ENCODE results near the gene SF3A2.
A peak's percentile ranks its signal among the peaks of the same experiment; 100 is the strongest.

The SF3A2 gene

DNA sequence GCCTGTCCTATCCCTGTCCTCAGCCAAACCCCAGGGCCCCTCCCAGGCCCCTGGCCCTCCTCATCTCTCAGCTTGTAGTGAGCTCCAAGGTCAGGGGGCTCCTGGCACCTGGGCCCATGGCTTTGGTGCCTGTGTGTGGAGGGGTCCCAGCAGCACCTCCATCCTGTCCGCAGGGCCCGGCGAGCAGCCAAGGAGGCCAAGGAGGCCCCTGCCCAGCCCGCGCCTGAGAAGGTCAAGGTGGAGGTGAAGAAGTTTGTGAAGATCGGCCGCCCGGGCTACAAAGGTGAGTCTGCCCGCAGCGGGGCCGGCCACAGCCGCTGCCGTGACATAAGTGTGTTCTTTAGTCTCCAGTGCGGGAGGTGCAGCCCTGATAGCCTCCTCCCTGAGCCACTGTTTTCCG, 8.6 kb downstream of the SF3A2 start:
- DNase-seq = no peak
- TF ChIP-seq POLR2A (IDR thresholded peaks at IDR 0.05; ENCODE audit: low read length) (no peak), GATA1 (IDR thresholded peaks at IDR 0.05; ENCODE audit: low read depth, low read length) (no peak)

- TF ChIP-seq GATA1 (IDR thresholded peaks at IDR 0.05; ENCODE audit: low read depth, low read length) (no peak), POLR2A (IDR thresholded peaks at IDR 0.05; ENCODE audit: low read length) (no peak)
- no peak for DNase-seq
These were observed 9.5 kb downstream of the SF3A2 start for GRCh38 chr19:2246014-2246620.

- no peak for DNase-seq
- TF ChIP-seq POLR2A (IDR thresholded peaks at IDR 0.05; ENCODE audit: low read length) (no peak), GATA1 (IDR thresholded peaks at IDR 0.05; ENCODE audit: low read depth, low read length) (no peak)
These were observed 10.3 kb downstream of the SF3A2 start for GRCh38 chr19:2246801-2247361.

DNA sequence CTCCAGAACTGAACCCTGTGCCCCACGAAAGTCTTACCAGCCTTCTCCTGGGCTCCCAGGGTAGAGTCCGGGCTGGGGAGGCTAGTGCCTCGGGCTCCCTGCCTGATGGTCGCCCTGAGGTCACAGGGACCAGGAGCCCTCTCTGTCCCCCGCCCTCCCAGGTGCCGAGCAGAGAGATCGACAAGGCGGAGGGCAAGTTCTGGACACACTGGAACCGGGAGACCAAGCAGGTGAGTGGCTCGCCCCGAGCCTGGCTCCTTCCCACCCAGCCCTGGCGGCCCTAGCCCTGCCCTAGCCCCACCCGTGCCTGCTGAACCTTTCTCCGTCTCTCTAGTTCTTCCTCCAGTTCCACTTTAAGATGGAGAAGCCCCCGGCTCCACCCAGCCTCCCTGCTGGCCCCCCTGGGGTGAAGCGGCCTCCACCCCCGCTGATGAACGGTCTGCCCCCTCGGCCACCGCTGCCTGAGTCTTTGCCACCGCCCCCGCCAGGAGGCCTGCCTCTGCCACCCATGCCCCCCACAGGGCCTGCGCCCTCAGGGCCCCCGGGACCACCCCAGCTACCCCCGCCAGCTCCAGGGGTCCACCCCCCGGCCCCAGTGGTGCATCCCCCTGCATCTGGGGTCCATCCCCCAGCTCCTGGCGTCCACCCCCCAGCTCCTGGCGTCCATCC, 10.9 kb downstream of the SF3A2 start:
- TF ChIP-seq GATA1 (IDR thresholded peaks at IDR 0.05; ENCODE audit: low read depth, low read length) = no peak
- no peak for DNase-seq

DNA sequence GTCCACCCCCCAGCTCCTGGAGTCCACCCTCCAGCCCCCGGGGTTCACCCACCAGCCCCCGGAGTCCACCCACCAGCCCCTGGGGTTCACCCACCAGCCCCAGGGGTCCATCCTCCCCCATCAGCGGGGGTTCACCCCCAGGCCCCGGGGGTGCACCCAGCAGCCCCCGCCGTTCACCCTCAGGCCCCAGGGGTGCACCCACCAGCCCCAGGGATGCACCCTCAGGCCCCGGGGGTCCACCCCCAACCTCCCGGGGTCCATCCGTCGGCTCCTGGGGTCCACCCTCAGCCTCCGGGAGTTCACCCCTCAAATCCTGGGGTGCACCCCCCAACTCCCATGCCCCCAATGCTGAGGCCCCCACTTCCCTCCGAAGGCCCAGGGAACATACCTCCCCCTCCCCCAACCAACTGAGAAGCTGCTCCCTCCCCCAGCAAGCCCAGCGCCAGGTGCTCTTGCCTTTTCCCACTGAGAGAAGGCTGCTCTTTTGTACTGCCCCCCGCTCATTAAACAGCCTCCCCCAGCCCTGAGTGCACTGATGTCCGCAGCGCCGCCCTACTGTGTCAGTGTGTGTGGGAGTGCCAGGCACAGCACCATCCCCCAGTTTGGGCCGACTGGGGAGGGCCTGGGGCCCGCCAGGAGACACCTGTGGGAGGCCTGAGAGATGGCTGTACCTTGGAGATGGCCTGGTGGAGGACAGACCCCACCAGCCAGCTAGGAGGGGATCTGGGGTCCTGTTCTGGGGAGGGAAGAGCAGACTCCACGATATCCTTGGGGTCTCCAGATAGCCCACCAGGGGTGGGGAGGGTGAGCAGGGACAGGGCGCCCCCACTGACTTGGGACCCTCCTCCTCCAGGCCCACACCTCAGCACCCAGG, 11.7 kb downstream of the SF3A2 start:
- TF ChIP-seq GATA1 (IDR thresholded peaks at IDR 0.05; ENCODE audit: low read depth, low read length) (no peak), POLR2A (IDR thresholded peaks at IDR 0.05; ENCODE audit: low read length) (no peak)
- no peak for DNase-seq

GRCh38 chr19:2249010-2249866, 12.6 kb downstream of the SF3A2 start, which contains the start of gene AMH:
AMH (plus strand) TSS chr19:2249323; CDS start chr19:2249333, 10 bp downstream.
- TF ChIP-seq POLR2A (IDR thresholded peaks at IDR 0.05; ENCODE audit: low read length) (no peak), GATA1 (IDR thresholded peaks at IDR 0.05; ENCODE audit: low read depth, low read length) (no peak)
- DNase-seq = no peak

- no peak for TF ChIP-seq POLR2A (IDR thresholded peaks at IDR 0.05; ENCODE audit: low read length)
- no peak for TF ChIP-seq GATA1 (IDR thresholded peaks at IDR 0.05; ENCODE audit: low read depth, low read length)
- no peak for DNase-seq
These were observed 13.5 kb downstream of the SF3A2 start for GRCh38 chr19:2249880-2250765.

DNA sequence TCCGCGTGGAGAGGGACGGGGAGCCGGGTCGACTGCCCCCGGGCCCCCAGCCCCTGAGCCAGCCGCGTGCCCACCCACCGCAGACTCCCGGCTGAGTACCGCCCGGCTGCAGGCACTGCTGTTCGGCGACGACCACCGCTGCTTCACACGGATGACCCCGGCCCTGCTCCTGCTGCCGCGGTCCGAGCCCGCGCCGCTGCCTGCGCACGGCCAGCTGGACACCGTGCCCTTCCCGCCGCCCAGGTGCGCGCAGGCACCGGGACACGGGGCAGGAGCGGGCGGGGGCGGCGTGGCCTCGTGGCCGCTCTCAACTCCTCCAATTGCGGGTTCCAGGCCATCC, 14.1 kb downstream of the SF3A2 start:
- TF ChIP-seq POLR2A (IDR thresholded peaks at IDR 0.05; ENCODE audit: low read length) (no peak), GATA1 (IDR thresholded peaks at IDR 0.05; ENCODE audit: low read depth, low read length) (no peak)
- no peak for DNase-seq

DNA sequence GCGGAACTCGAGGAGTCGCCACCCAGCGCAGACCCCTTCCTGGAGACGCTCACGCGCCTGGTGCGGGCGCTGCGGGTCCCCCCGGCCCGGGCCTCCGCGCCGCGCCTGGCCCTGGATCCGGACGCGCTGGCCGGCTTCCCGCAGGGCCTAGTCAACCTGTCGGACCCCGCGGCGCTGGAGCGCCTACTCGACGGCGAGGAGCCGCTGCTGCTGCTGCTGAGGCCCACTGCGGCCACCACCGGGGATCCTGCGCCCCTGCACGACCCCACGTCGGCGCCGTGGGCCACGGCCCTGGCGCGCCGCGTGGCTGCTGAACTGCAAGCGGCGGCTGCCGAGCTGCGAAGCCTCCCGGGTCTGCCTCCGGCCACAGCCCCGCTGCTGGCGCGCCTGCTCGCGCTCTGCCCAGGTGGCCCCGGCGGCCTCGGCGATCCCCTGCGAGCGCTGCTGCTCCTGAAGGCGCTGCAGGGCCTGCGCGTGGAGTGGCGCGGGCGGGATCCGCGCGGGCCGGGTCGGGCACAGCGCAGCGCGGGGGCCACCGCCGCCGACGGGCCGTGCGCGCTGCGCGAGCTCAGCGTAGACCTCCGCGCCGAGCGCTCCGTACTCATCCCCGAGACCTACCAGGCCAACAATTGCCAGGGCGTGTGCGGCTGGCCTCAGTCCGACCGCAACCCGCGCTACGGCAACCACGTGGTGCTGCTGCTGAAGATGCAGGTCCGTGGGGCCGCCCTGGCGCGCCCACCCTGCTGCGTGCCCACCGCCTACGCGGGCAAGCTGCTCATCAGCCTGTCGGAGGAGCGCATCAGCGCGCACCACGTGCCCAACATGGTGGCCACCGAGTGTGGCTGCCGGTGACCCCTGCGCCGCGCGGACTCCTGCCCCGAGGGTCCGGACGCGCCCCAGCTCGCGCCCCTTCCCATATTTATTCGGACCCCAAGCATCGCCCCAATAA, 14.8 kb downstream of the SF3A2 start:
- DNase-seq = peak in 1 of 2 experiments; percentile 34

DNA sequence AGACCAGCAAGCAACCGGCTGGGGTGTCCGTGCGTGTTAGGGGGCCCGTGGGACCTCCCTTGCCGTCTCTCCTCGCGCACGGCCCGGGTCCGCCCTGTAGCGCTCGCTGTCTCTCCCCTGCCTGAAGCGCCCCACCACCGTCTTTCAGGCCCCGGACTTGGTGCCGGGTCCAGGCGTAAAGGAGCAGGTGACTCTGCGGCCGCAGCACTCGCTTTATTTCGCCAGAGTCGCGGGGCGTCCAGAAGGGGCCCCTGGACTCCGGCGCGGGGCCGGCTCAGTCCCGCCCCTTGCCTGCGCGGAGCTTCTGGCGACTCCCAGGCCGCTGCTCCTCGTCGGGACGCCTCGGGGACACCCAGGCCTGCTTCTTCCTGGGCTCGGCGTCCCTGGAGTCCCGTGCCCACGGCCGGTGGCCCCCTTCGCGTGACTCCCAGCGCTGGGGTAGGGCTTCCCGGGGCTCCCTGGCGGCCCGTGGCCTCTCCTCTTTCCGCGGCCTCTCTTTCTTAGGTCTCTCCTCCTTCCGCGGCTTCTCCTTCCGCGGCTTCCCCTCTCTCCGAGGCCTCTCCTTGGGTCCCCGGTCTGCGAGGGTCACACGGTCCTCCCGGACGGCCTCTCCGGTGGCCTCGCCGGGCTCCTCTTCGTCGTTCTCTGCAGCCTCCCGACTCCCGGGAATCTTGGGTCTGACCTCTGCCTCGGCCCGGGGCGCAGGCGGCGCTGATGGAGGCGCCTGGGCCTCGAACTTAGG, 15.6 kb downstream of the SF3A2 start:
- TF ChIP-seq GATA1 (IDR thresholded peaks at IDR 0.05; ENCODE audit: low read depth, low read length) (no peak), POLR2A (IDR thresholded peaks at IDR 0.05; ENCODE audit: low read length) (no peak)
- no peak for DNase-seq

More for the DNA sequence above, 14.8 kb downstream of the SF3A2 start:
- TF ChIP-seq POLR2A (IDR thresholded peaks at IDR 0.05; ENCODE audit: low read length) = no peak

DNA sequence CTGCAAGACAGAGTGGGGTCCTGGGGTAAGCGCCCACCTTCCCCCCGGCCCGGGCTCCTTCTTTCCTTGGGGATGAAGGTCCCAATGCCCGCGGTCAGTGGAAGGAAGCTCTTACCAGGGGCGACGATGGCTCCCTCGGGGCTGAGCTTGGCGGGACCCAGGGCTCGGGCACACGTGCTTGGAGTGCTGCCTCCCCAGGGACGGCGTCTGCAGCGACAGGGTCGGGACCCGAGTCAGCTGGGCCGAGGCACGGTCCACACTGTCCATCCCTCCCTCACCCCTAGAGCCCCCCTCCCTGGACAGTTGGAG, 16.1 kb downstream of the SF3A2 start:
- TF ChIP-seq POLR2A (IDR thresholded peaks at IDR 0.05; ENCODE audit: low read length) (no peak), GATA1 (IDR thresholded peaks at IDR 0.05; ENCODE audit: low read depth, low read length) (no peak)
- no peak for DNase-seq
